HG02943 (cell line): ENCODE data around the gene MBTPS1.

Experiments
- ATAC-seq: cut with Tn5 transposase; IDR thresholded peaks from one replicate; pipeline ENCODE4 v1.9.1; 2021; ENCODE audit warnings: mild to moderate bottlenecking, low read depth, moderate library complexity; ENCODE audit not compliant: unreplicated experiment

The MBTPS1 gene

GRCh38 chr16:84055801-84056634 lies 60.7 kb downstream of the MBTPS1 start:
- ATAC-seq: no peak

DNA sequence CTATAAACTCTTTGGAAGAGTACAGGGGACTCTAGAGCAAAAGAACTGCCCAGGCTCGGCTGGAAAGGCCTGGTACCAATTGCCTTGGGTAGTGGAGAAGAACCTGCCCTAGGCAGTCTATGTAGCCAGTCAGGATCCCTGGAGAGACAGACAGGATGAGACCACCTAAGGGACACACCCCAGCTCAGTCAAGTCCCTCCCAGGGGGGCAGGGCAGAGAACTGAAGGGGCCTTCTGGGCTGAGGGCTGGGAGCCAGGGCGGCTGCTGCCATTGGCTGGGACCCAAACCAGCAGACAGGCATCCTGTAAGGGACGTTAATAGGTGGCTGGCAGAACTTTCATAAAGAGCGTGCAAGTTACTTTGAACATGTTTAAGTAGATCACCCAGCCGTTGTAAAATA lies 61.4 kb downstream of the MBTPS1 start:
- ATAC-seq: no peak

DNA sequence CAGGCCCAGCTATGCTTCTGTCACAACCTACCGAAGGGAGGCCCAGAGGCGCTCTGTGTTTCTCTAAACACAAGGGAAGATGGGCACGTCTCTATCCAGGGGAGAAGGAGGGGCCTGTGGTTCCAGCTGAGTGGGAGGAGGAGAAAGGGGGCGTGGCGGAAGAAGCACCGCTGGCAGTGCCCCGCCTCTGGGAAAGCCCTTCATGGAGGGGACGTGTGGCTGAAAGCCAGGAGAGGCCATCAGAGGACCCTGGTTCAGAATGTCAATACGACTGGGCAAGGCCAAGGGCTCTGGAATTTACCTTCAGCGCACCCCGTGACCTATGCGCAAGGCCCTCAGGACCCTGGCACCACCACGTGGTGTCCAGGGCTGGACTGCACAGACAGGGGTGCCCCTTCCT lies 61.8 kb downstream of the MBTPS1 start:
- no peak for ATAC-seq

GRCh38 chr16:84054271-84054670 lies 62.5 kb downstream of the MBTPS1 start:
- no peak for ATAC-seq

GRCh38 chr16:84053237-84053636 lies 63.5 kb downstream of the MBTPS1 start:
- ATAC-seq: no peak

- no peak for ATAC-seq
These were observed 64.6 kb downstream of the MBTPS1 start for GRCh38 chr16:84052071-84052622.

GRCh38 chr16:84050316-84050715 lies 66.4 kb downstream of the MBTPS1 start:
- no peak for ATAC-seq

GRCh38 chr16:84049403-84050060 lies 67.2 kb downstream of the MBTPS1 start:
- no peak for ATAC-seq

DNA sequence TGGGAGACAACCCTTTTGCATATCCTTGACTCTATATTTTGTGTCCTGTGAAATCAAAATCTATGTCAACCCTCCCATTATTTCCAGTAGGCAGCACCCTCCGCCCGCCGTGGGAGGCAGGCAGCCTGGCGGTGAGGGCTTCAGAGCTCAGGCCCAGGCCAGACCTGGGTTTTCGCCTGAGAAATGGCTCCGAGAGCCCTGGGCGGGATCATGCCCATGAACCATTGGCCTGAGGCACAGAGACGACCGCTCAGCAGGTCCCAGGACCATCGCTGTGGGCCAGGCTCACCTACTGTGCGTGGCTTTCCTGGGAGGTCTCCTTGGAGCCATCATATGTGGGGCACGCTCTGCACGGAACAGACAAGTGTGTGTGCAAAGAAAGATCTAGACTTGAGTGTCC lies 67.9 kb downstream of the MBTPS1 start:
- ATAC-seq: no peak

DNA sequence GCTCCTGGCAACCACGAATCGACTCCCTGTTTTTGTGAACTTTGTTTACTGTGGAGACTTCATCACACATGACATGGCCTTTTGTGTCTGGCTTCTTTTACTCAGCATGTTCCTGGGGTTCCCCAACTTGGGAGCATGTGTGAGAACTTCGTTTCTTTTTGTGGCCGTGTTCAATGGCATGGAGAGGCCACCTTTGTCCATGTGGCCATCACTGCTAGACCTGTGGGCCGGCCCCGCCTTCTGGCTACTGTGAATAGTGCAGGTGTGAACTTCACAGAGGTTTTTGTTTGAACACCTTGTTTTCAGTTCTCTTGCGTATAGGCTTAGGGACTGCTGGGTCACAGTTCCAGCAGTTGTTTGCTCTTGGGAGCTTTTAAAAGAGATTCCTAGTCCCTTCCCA lies 68.5 kb downstream of the MBTPS1 start:
- no peak for ATAC-seq

GRCh38 chr16:84047626-84048025 lies 69.1 kb downstream of the MBTPS1 start:
- no peak for ATAC-seq

DNA sequence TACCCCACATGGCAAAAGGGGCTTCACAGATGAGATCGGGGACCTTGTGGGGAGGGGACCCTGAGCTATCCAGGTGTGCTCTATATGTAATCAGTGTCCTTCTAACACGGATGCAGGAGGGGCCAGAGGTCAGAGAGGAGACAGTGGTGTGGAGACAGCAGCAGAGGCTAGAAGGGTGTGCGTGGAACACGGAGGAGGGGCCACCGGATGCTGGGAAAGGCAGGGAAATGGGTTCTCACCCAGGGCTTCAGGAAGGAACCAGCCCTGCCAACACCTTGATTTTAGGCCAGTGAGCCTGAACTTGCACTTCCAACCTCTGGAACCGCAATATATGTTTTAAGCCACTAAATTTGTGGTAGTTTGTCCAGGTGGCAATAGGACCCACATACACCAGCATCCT lies 69.5 kb downstream of the MBTPS1 start:
- ATAC-seq: no peak

GRCh38 chr16:84045818-84046470 lies 70.8 kb downstream of the MBTPS1 start:
- no peak for ATAC-seq

DNA sequence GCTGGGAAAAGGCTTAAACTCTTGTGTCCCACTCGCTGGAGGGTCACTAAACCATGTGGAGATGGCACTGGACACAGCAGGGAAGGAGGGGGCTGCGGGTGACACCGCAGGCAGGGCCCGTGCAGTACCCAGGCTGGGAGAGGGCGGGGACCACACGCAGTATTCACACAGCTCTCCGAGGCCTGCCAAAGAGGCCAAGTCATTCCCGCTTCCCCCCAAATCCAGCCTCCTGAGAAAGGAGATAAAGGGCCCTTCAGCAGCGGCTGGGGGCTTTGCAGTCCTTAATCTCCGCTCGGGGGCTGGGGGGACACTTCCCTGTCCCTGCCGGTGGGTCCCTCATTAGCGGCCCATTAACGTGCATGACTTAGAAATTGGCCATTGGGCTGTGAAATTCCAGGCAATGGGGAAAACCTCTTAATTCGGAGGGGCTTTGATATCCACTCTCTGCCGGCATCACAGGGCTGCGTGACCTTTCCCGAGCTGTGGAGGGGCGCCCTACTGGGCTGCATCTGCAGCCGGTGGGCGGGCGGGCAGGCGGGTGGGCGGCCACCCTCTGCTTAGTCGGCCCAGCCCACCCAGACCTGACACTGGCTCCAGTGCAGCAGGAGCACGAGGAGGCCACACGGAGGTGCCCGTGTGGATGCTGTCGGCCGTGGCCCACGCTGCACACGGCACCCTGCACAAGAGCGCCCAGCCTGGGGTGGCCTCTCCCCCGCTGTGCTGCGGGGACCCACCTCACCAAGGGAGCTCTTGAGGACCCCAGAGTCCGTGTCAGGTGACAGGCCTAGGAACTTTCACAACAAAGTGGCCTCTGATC lies 71.5 kb downstream of the MBTPS1 start:
- ATAC-seq: no peak

DNA sequence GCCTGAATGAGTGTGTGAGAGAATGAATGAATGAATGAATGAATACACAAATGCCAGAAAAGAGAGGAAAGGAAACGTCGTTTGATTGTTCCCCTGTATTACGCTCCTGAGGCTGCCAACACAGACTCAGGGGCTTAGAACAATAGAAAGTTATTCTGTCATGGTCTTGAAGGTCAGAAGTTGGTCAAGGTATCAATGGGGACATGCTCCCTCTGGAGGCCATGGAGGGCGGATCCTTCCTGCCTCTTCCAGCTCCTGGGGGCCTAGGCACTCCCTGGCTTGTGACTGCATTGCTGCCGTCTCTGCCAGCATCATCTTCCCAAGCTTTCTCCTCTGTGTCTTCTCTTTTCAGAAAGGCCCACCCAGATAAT lies 72.6 kb downstream of the MBTPS1 start:
- ATAC-seq: no peak

GRCh38 chr16:84043486-84044117 lies 73.1 kb downstream of the MBTPS1 start:
- no peak for ATAC-seq

DNA sequence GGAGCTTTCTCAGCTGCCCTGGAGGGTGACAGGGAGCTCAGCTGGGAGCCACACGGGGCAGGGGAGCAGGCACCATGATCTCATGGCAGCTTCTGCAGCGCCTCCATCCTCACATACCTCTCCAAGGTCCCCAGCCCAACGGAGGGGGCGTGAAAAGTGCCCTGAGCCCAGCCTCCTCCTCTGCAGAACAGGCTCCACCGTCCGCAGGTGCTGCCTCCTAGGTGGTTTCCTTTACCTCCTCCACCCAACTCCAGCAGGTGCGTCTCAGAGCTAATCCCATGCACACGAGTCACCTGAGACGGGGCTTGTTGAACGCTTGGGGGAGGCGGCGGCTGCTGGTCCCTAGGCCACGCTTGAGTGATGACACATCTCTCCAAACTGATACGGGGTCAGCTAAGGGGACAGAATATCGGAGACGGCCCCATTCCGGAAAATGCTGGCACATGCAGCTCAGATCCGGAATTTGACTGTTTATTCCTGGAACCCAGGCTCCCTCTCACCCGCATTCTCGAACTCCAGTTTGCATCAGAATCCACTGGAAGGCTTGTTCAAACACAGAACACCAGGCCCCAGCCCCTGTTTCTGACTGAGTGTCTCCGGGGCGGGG lies 73.8 kb downstream of the MBTPS1 start:
- no peak for ATAC-seq

GRCh38 chr16:84042308-84042878 lies 74.3 kb downstream of the MBTPS1 start, which contains the start of gene SLC38A8:
Gene SLC38A8, minus strand, starts transcription at chr16:84042795. Its CDS starts 638 bp downstream, at chr16:84042157.
- ATAC-seq: no peak

DNA sequence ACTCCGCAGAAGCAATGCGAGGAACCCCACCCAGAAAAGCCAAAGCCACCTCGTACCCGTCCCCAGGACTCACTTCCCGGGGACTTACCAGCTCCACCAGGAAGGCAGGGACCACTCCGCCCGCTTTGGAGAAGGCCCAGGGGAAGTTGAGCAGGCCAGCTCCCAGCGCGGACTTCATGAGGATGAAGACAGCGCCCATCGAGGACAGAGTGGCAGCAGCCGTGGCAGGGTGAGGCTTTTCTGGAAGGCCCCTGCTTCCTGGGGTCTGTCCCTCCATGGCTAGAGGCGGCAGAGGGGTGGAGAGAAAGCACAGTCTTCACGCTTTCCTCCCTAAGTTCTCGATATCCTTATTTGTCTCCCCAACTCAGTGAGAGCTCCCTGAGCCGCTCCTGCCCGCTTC lies 74.9 kb downstream of the MBTPS1 start:
- no peak for ATAC-seq
